HG03469 (cell line): ENCODE results near the gene SLC26A6.

ENCODE experiments used
- ATAC-seq: cut with Tn5 transposase; IDR thresholded peaks from one replicate; pipeline ENCODE4 v1.9.1; 2021; ENCODE audit warnings: mild to moderate bottlenecking, moderate library complexity, moderate number of reproducible peaks; ENCODE audit not compliant: unreplicated experiment

The SLC26A6 gene

DNA sequence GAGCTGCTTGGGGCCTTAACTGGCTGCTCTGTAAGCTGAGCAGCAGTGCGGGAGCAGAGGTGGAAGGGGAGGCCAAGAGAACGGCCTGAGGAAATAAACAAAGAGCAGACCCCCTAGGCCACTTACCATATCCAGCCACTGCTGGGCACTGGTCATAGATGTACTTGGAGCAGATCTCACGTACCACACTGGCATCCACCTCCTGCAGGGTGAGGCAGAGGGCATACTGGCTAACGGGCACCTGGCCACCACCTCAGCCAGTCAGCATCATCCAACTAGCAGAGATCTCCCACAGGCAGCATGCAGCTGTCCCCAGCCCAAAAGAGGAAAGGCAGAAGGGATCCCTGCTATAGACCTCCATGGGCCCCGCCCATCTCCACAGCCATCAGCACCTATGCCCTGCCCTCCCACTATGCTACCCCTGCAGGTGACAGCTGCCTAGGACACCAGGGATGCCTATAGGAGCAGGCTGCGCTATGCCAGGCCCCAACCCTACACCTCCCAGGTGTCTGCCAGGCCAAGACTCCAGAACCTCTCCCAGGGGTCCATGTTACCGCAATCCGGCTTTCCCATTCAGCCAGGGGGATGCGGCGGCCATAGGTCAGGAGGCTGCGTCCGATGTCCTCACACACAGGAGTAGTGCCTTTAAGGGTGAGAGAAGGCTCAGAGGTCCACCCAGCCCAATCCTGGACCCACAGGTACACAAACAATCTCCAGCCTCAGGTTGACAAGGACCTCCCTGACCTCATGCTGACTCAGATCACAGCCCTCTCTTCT is 35.6 kb downstream of the SLC26A6 start:
- ATAC-seq = no peak

DNA sequence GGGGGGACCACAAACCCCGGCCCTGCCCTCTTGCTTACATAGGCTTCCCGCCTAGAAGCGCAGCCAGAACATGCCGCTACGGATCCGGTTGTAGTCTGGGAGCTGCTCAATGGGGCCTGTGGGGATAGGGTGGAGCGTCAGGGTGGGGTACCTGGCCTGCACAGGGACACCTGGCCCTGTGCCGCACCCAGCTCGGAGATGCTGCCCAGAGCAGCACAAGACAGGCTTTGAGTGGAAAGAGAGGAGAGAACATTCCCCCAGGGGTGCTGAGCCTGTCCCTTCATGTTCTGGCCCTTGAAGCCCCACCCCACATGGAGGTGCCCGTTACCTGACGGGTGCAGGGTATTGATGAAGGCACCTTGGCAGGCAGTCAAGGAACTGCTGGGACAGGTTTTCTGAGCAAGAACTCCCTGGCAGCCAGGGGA is 36.2 kb downstream of the SLC26A6 start:
- ATAC-seq = no peak

DNA sequence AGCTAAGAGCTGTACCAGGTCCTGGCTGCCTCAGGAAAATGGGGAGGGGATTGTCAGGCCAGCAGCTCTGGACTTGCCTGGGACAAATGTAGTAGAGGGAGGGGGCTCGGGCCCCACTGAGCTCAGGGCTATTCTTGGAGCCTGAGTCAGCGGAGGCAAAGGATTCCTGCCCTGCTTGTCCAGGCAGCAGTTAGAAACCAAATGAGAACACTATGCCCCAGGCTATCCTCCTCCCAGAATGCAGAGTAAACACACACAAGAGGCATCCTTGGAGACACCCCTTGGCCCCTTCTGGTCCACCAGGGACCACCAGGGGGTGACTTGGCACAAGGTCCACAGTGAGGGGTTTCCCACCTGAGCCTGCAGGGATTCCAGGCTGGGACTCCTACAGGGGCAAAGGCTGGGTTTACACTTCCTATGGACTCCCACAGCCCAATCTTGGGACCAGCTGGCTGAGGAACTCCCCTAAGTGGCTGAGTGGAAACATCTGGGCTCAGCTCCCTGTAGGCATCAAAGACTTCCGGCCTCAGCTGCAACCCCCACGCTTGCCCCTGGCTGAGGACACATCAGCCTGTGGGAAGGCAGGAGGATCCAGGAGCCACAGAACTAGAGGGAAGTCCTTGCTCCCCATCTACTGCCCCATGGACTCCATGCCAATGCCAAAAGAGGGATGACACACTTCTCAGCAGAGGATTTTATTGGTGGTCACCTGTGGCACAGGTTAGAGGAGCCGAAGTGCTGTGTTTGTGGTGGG is 36.8 kb downstream of the SLC26A6 start:
- ATAC-seq = no peak

DNA sequence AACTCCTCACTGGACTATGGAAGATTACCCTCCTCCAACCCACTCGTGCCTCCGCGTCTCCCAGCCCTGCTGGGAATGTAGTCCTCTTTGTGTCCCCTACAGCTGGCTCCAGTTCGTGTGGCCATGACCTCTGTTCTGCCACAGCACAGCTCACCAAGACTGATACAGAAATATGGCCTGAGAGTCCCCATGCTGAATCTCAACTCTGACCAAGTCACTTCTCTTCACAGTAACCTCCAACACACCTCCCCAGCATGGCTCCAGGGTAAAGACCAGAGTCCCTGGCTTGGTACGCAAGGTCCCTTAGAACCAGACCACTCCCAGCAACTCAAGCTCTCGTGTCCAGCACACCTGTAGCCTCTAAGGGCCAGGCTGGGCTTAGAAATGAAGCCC is 37.9 kb downstream of the SLC26A6 start:
- ATAC-seq = no peak

GRCh38 chr3:48596676-48597407 is 38.4 kb downstream of the SLC26A6 start:
- no peak for ATAC-seq

GRCh38 chr3:48596157-48596556 is 39.1 kb downstream of the SLC26A6 start:
- no peak for ATAC-seq

DNA sequence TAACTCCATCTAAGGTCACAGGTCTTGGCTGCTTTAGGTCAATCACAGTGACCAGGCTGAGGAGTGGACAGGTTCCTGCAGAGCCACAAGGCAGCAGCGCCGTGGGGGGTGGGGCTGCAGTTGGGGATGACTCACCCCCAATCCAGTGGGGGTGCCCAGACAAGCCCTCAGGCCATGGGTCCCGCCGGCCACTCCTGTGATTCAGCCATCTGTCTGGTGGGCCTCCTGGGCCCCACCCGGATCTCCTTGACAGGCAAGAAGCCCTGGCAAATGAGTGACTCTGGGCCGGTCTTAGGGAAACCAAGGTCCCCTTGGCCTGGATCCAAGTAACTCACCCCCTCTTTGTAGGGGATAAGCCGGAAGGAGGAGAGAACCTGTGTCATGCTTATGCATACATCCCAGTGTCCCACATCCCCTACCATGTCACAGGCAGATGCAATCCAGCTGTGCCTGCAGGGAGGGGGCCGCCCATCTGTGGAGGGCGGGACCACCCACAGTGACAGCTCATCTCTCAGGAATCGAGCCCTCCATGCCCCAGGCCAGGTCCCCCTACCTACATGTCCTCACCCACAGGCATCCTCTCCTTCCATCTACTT is 39.6 kb downstream of the SLC26A6 start:
- no peak for ATAC-seq

DNA sequence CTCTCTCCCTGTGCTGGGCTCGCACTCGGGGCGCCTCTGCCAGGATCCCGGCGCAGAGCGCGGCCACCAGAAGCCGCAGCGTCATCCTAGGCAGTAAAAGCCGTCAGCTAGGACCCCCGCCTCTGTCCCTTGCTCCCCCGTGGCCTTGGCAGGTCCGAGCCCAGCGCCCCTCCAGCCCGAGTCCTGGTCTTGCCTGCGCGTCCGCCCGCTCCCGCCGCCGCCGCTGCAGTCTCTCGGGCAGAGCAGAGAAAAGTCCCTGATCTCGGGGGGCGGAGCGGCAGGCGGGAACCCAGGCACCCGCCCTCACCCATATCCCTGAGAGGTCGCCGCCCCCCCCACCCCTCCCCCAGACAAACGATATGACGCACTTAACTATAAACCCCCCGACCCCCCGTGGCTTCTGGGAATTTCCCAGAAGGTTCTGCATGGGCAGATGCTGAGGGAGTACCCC is 40.2 kb downstream of the SLC26A6 start, which contains the start of gene COL7A1:
COL7A1 (minus strand) TSS at position 255 of the 451 bp plus-strand sequence; CDS start at position 85, 170 bp downstream.
- no peak for ATAC-seq

GRCh38 chr3:48594417-48595049 is 40.7 kb downstream of the SLC26A6 start:
- ATAC-seq = no peak

GRCh38 chr3:48593337-48593736 is 41.9 kb downstream of the SLC26A6 start:
- ATAC-seq = no peak

GRCh38 chr3:48592519-48593087 is 42.7 kb downstream of the SLC26A6 start:
- no peak for ATAC-seq

- ATAC-seq = no peak
Observed at GRCh38 chr3:48591886-48592518, 43.3 kb downstream of the SLC26A6 start.

DNA sequence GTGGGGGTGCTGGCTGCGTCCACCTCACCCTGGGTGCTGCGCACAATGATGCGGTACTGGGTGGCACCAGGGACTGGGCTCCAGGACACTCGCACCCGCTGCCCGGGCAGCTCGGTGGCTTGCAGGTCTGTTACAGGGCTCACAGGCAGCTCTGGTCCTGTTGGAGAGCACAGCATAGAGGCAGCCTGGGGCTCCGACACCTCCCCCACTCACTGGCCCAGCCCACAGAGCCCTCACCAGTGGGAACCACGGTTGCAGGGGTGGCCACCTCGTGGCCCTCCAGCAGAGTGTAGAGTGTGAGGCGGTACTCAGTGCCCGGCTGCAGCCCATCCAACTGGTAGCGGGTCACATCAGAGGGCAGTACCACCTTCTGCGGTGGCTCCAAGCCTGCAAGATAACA is 43.8 kb downstream of the SLC26A6 start:
- no peak for ATAC-seq

GRCh38 chr3:48588230-48588629 is 47.0 kb downstream of the SLC26A6 start:
- ATAC-seq = no peak

DNA sequence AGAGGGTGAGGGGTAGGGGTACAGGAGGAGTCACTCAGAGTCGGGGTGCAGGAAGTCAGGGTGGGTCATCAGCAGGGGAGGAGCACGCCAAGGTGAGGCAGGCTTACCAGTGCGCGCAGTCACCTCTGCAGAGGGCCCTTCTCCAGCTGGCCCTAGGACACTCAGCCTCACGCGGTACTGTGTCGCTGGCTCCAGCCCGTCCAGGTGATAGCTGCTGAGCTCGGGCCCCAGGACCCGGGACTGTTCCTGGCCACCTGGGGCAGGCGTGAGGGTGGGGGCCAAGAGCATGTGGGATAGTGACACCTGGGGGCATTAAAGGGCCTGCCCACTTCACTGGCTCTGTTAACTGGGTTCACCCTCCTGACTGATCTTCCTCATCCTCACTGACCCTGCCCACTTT is 47.6 kb downstream of the SLC26A6 start:
- no peak for ATAC-seq

- no peak for ATAC-seq
Observed at GRCh38 chr3:48585411-48585810, 49.9 kb downstream of the SLC26A6 start.

DNA sequence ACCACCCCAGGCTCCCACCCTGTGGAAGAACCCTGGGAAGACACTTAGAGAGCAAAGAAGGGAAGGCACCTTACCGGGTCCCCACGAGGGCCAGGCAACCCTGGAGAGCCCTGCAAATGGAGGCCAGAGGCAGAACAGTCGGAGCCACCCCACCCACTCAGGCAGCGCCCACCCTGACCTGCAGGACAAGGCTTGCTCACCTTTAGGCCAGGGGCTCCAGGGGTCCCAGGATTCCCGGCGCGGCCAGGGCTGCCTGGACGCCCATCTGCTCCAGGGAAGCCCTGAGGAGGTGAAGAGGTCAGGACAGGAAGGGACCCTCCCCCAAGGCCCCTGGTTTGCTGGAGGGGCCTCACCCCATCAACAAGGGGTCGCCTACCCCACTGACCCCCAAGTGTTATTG is 50.4 kb downstream of the SLC26A6 start:
- no peak for ATAC-seq

DNA sequence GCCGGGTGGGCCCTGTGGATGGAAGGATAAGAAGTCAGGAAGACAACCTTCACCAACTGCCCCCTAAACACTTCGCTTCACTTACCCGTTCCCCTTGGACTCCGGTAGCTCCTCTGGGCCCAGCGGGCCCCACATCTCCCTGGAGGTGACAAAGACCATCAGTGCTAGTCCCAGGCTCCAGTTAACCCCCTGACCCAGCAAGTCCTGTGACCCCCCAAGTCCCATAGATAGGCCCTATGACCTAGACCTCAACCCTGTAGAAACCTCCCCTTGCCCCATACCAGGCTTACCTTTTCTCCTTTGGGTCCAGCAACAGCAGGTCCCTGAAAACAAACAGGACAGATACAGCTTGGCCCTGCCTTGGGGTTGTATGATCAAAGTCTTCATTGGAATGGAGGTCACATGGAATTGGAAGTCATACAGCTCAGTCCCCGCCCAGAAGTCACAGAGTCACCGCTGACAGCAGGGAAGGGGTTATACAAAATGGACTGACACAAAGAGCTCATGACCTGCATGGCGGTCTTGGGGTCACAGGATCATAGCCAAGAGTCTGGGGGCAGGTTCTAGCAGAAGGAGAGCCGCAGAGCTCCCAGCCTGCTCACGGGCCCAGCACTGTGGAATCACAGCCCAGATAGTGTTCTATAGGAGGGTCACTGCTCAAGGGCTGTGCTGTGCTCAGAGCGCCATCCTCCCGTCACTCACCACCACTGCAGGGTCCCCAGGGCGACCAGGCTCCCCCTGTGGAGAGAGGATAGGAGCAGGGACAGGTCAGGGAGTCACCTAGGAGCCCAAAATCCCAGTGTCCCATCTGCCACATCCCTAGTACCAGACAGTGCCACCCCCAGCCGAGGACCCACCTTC is 53.4 kb downstream of the SLC26A6 start:
- no peak for ATAC-seq

DNA sequence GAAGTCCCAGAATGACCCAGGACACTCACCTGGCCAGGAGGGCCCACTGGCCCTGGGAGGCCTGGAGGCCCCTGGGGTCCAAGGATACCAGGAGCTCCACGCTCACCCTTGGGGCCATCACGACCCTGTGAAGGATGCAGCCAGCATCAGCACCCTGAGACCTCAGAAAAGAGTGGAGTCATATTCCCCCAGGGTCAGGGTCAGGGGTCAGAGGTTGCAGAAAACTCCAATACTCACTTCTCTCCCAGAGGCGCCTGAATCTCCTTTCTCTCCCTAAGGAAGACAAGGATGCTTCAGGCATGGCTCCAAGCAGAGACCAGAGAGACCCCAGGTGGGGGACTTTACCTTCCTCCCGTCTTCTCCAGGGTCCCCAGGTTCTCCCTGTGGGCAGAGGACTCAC is 58.6 kb downstream of the SLC26A6 start:
- no peak for ATAC-seq
